HEK293 (cell line): ENCODE results near the gene MFSD11.

Experiments used
- BCL11A ChIP-seq: fragments of 450-650 bp; formaldehyde crosslinking; IDR thresholded peaks from 2 replicates; pipeline ENCODE4 v1.5.1; 2016; ENCODE audit warnings: low read depth, missing biosample characterization, missing genetic modification characterization
- GLI4 ChIP-seq: fragments of 450-650 bp; formaldehyde crosslinking; IDR thresholded peaks from 2 replicates; pipeline ENCODE4 v1.5.1; 2016; ENCODE audit warnings: missing biosample characterization, missing genetic modification characterization
- HOXC10 ChIP-seq: sonication (generic); formaldehyde crosslinking; IDR thresholded peaks from 2 replicates; pipeline ENCODE4 v1.8.1; 2023; ENCODE audit warnings: mild to moderate bottlenecking, missing genetic modification reagents
- KLF7 ChIP-seq: fragments of 450-650 bp; formaldehyde crosslinking; IDR thresholded peaks from 2 replicates; pipeline ENCODE4 v1.5.1; 2016; ENCODE audit warnings: missing biosample characterization, missing genetic modification characterization, borderline replicate concordance
- MEIS1 ChIP-seq: sonication (generic); formaldehyde crosslinking; IDR thresholded peaks from 2 replicates; pipeline ENCODE4 v1.8.1; 2022; ENCODE audit warnings: missing genetic modification reagents, mild to moderate bottlenecking, borderline replicate concordance
- OSR2 ChIP-seq: fragments of 450-650 bp; formaldehyde crosslinking; IDR thresholded peaks from 2 replicates; pipeline ENCODE4 v1.5.1; 2016; ENCODE audit warnings: missing biosample characterization, missing genetic modification characterization
- RBAK ChIP-seq: fragments of 450-650 bp; formaldehyde crosslinking; IDR thresholded peaks from 2 replicates; pipeline ENCODE4 v1.5.1; 2016; ENCODE audit warnings: missing biosample characterization, missing genetic modification characterization
- SCRT1 ChIP-seq: fragments of 450-650 bp; formaldehyde crosslinking; IDR thresholded peaks from 2 replicates; pipeline ENCODE4 v1.5.1; 2016; ENCODE audit warnings: missing biosample characterization, missing genetic modification characterization, borderline replicate concordance
- SP2 ChIP-seq: fragments of 450-650 bp; formaldehyde crosslinking; IDR thresholded peaks from 2 replicates; pipeline ENCODE4 v1.5.1; 2016; ENCODE audit warnings: missing biosample characterization, missing genetic modification characterization
- ZFP69B ChIP-seq: fragments of 450-650 bp; formaldehyde crosslinking; IDR thresholded peaks from 2 replicates; pipeline ENCODE4 v1.5.1; 2016; ENCODE audit warnings: missing biosample characterization, missing genetic modification characterization
- ZNF138 ChIP-seq: fragments of 450-650 bp; formaldehyde crosslinking; IDR thresholded peaks from 2 replicates; pipeline ENCODE4 v1.5.1; 2016; ENCODE audit warnings: missing biosample characterization, missing genetic modification characterization, borderline replicate concordance
- ZNF155 ChIP-seq: fragments of 450-650 bp; formaldehyde crosslinking; IDR thresholded peaks from 2 replicates; pipeline ENCODE4 v1.5.1; 2016; ENCODE audit warnings: missing biosample characterization, missing genetic modification characterization
- ZNF157 ChIP-seq: fragments of 450-650 bp; formaldehyde crosslinking; IDR thresholded peaks from 2 replicates; pipeline ENCODE4 v1.5.1; 2016; ENCODE audit warnings: missing biosample characterization, missing genetic modification characterization
- ZNF184 ChIP-seq: fragments of 450-650 bp; IDR thresholded peaks from 2 replicates; pipeline ENCODE4 v1.5.1; 2018; ENCODE audit warnings: missing biosample characterization, mild to moderate bottlenecking, missing genetic modification characterization
- ZNF223 ChIP-seq: fragments of 450-650 bp; formaldehyde crosslinking; IDR thresholded peaks from 2 replicates; pipeline ENCODE4 v1.5.1; 2016; ENCODE audit warnings: missing biosample characterization, missing genetic modification characterization
- ZNF248 ChIP-seq: fragments of 450-650 bp; formaldehyde crosslinking; IDR thresholded peaks from 2 replicates; pipeline ENCODE4 v1.5.1; 2017; ENCODE audit warnings: missing biosample characterization, missing genetic modification characterization
- ZNF311 ChIP-seq: fragments of 450-650 bp; formaldehyde crosslinking; IDR thresholded peaks from 2 replicates; pipeline ENCODE4 v1.5.1; 2017; ENCODE audit warnings: missing biosample characterization, missing genetic modification characterization, borderline replicate concordance
- ZNF37A ChIP-seq: fragments of 450-650 bp; IDR thresholded peaks from 2 replicates; pipeline ENCODE4 v1.5.1; 2018; ENCODE audit warnings: missing biosample characterization, missing genetic modification characterization
- ZNF394 ChIP-seq: fragments of 450-650 bp; formaldehyde crosslinking; IDR thresholded peaks from 2 replicates; pipeline ENCODE4 v1.5.1; 2016; ENCODE audit warnings: missing biosample characterization, missing genetic modification characterization, mild to moderate bottlenecking, moderate library complexity, borderline replicate concordance
- ZNF518A ChIP-seq: fragments of 450-650 bp; formaldehyde crosslinking; conservative IDR thresholded peaks from 2 replicates; pipeline ENCODE4 v1.5.1; 2016; ENCODE audit warnings: low read depth, missing biosample characterization, missing genetic modification characterization
- ZNF549 ChIP-seq: fragments of 450-650 bp; IDR thresholded peaks from 2 replicates; pipeline ENCODE4 v1.5.1; 2018; ENCODE audit warnings: missing biosample characterization, missing genetic modification characterization, mild to moderate bottlenecking, inconsistent platforms, moderate library complexity
- ZNF639 ChIP-seq: fragments of 450-650 bp; formaldehyde crosslinking; IDR thresholded peaks from 2 replicates; pipeline ENCODE4 v1.5.1; 2016; ENCODE audit warnings: missing biosample characterization, missing genetic modification characterization
- ZNF677 ChIP-seq: fragments of 450-650 bp; IDR thresholded peaks from 2 replicates; pipeline ENCODE4 v1.5.0; 2018; ENCODE audit warnings: missing biosample characterization, mild to moderate bottlenecking, missing genetic modification characterization, moderate library complexity
- ZNF747 ChIP-seq: fragments of 450-650 bp; formaldehyde crosslinking; IDR thresholded peaks from 2 replicates; pipeline ENCODE4 v1.5.1; 2016; ENCODE audit warnings: missing biosample characterization, missing genetic modification characterization
- ZNF768 ChIP-seq: fragments of 450-650 bp; formaldehyde crosslinking; IDR thresholded peaks from 2 replicates; pipeline ENCODE4 v1.5.1; 2018; ENCODE audit warnings: missing biosample characterization, mild to moderate bottlenecking, missing genetic modification characterization
- ZNF777 ChIP-seq: fragments of 450-650 bp; formaldehyde crosslinking; IDR thresholded peaks from 2 replicates; pipeline ENCODE4 v1.5.1; 2017; ENCODE audit warnings: missing biosample characterization, missing genetic modification characterization, borderline replicate concordance
- TF ChIP-seq, protein P1 (sequence below): fragments of 450-650 bp; formaldehyde crosslinking; optimal IDR thresholded peaks from 2 replicates; pipeline ENCODE3; 2016; ENCODE audit warnings: missing biosample characterization, mild to moderate bottlenecking, missing genetic modification characterization
- TF ChIP-seq, protein P2 (sequence below): fragments of 450-650 bp; formaldehyde crosslinking; IDR thresholded peaks from 2 replicates; pipeline ENCODE4 v1.5.1; 2016; ENCODE audit warnings: missing biosample characterization, missing genetic modification characterization

MFSD11 gene

DNA sequence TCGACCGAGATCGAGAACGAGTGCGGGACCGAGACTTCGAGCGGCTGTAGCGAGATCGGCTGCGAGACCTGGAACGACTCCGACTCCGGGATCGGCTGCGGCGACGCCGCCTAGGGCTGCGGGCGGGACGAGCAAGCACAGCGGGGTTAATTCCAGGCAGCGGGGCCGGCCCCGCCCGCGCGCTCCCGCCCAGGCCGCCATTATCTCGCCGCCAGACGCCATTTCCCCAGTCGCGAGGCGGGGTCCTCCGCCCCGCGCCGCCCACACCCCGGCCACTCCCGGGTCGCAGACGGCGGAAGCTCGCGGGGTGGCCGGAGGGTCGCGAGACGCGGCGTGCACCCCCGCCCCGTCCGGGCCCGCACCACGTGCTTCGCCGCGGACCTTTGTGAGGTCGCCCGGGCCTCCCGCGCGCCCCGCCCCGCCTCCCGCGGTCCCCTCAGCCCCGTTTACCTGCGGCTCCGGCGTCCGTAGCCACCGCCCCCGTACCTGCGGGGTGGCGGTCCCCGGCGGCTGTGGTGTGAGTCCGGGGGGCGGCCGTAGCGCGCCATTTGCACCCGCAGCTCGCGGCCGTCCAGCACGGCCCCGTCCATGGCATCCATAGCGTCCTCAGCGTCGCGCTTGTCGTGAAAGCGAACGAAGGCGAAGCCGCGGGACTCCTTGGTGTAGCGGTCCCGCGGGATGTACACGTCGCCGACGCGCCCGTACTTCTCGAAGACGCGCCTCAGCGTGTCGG lies 1.4 kb upstream of the MFSD11 start (continued):
- no peak for TF ChIP-seq ZNF518A
- no peak for TF ChIP-seq BCL11A (tag by site-specific recombination)
- TF ChIP-seq GLI4 (tag by site-specific recombination): no peak
- no peak for TF ChIP-seq ZNF768 (tag by site-specific recombination)
- TF ChIP-seq ZNF155 (tag by site-specific recombination): no peak
- peak; percentile 49; the same call in 1 of the 2 replicates for TF ChIP-seq ZNF677 (tag by site-specific recombination)
- TF ChIP-seq ZNF777 (tag by site-specific recombination): peak; percentile 84; the same call in 1 of the 2 replicates
- TF ChIP-seq, protein P1, sequence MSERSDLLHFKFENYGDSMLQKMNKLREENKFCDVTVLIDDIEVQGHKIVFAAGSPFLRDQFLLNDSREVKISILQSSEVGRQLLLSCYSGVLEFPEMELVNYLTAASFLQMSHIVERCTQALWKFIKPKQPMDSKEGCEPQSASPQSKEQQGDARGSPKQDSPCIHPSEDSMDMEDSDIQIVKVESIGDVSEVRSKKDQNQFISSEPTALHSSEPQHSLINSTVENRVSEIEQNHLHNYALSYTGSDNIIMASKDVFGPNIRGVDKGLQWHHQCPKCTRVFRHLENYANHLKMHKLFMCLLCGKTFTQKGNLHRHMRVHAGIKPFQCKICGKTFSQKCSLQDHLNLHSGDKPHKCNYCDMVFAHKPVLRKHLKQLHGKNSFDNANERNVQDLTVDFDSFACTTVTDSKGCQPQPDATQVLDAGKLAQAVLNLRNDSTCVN (tag by site-specific recombination): peak; percentile 90
- TF ChIP-seq HOXC10 (CRISPR knock-in tag): no peak
- no peak for TF ChIP-seq ZNF394 (tag by site-specific recombination)
- peak; percentile 67; the same call in 1 of the 2 replicates for TF ChIP-seq MEIS1 (CRISPR knock-in tag)
- no peak for TF ChIP-seq OSR2 (tag by site-specific recombination)
- TF ChIP-seq ZNF184 (tag by site-specific recombination): no peak
- TF ChIP-seq ZNF549 (tag by site-specific recombination): no peak
- TF ChIP-seq RBAK: no peak
- TF ChIP-seq ZNF157: no peak
- no peak for TF ChIP-seq ZNF639 (tag by site-specific recombination)
- TF ChIP-seq ZNF311: no peak
- TF ChIP-seq ZFP69B (tag by site-specific recombination): peak; percentile 33; the same call in 1 of the 2 replicates
- TF ChIP-seq SP2 (tag by site-specific recombination): peak; percentile 82
- TF ChIP-seq SCRT1 (tag by site-specific recombination): no peak
- TF ChIP-seq, protein P2, sequence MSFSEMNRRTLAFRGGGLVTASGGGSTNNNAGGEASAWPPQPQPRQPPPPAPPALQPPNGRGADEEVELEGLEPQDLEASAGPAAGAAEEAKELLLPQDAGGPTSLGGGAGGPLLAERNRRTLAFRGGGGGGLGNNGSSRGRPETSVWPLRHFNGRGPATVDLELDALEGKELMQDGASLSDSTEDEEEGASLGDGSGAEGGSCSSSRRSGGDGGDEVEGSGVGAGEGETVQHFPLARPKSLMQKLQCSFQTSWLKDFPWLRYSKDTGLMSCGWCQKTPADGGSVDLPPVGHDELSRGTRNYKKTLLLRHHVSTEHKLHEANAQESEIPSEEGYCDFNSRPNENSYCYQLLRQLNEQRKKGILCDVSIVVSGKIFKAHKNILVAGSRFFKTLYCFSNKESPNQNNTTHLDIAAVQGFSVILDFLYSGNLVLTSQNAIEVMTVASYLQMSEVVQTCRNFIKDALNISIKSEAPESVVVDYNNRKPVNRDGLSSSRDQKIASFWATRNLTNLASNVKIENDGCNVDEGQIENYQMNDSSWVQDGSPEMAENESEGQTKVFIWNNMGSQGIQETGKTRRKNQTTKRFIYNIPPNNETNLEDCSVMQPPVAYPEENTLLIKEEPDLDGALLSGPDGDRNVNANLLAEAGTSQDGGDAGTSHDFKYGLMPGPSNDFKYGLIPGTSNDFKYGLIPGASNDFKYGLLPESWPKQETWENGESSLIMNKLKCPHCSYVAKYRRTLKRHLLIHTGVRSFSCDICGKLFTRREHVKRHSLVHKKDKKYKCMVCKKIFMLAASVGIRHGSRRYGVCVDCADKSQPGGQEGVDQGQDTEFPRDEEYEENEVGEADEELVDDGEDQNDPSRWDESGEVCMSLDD (tag by site-specific recombination): peak; percentile 45; the same call in 1 of the 2 replicates
- TF ChIP-seq ZNF248 (tag by site-specific recombination): no peak
- TF ChIP-seq ZNF37A (tag by site-specific recombination): no peak
- TF ChIP-seq ZNF747: no peak
- TF ChIP-seq ZNF223 (tag by site-specific recombination): peak; percentile 73; the same call in 1 of the 2 replicates
- TF ChIP-seq KLF7 (tag by site-specific recombination): peak; percentile 58; the same call in 1 of the 2 replicates
- TF ChIP-seq ZNF138 (tag by site-specific recombination): no peak
